Measurements from ENCODE around the gene LRRC74A.
"Not testable (repeated sequence)": the region's sequence is repeated elsewhere in the genome, so short reads cannot be mapped to it uniquely, and the experiment has no call there.

Gene LRRC74A

GRCh38 chr14:76891391-76891790 is 65.2 kb downstream of the LRRC74A start:
- no peak for DNase-seq (ENCODE audit: low spot score)

DNA sequence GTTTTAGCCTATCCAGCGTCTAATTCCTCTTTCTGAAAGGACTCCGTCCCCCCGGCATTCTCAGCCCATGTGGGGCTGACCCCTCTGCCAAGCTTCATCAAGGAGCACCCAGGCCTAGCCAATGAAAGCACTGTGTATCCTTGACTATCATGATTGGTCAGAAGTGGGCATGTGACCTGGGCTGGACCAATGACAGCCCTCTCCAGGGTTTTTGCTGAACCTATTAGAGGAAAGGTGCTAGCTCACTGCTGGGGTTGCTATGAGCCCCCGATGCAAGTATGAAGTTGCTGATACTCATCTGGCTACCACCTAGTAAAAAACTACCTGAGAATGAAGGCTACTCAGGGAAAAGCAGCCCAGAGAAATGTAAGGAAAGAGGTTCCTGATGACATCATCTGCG is 68.1 kb downstream of the LRRC74A start:
- no peak for DNase-seq (ENCODE audit: low spot score)

DNA sequence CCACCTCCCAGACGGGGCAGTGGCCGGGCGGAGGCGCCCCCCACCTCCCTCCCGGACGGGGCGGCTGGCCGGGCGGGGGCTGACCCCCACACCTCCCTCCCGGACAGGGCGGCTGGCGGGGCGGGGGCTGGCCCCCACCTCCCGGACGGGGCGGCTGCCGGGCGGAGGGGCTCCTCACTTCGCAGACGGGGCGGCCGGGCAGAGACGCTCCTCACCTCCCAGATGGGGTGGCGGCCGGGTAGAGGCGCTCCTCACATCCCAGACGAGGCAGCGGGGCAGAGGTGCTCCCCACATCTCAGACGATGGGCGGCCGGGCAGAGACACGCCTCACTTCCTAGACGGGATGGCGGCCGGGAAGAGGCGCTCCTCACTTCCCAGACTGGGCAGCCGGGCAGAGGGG is 71.8 kb downstream of the LRRC74A start:
- DNase-seq (ENCODE audit: low spot score) = not testable (repeated sequence)

DNA sequence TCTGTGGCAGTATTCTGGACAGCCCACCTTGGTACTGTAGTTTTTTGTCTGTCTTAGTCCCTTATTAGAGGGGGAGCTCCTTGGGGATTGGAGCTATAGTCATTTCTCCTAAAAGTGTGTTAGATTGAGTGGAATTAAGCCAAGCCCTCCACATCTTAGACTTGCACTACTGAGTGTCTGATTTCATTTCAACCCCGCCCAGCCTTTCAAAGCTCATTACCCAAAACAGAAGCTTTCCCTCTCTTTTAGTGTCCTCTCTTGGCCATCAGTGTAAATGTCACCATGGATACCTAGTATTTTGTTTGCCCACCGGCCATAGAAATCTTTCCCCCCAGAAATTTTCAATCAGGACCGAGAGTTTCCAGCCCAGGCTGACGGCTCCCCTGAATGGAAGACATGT is 74.5 kb downstream of the LRRC74A start:
- peak; percentile 33 for DNase-seq (ENCODE audit: low spot score)

GRCh38 chr14:76901171-76902055 is 75.2 kb downstream of the LRRC74A start:
- peak; percentile 42 for DNase-seq (ENCODE audit: low spot score)

- DNase-seq (ENCODE audit: low spot score) = no peak
Measured at GRCh38 chr14:76902591-76902990, 76.4 kb downstream of the LRRC74A start.

DNA sequence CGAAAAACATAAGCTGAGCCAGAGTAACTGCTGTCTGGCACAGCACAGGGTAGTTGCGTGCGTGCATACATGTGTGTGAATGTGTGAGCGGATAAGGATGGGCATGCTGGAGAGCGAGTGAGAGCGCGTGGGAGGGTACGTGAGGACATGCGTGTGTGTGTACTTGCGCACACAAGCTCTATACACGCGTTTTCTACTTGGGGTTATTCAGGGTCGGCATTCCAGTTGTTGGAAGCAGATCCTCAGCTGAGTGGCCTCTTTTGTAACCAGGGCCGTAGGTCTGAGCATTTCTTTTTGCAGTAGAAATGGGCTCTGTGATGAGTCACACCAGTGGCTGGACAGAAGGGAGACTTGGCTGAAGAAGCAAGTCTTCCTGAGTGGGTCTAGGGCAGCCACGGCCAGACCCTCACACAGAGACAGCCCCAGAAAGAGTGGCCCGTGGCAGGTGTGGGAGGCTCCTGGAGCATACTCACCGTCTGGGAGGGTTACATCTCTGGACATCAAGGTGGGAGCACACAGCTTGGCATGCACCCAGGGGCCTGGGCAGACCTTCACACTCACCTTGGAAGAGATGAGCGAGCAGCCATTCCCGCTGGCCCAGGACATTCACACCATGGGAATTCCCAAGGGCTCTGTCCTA is 78.0 kb downstream of the LRRC74A start:
- peak; percentile 88 for DNase-seq (ENCODE audit: low spot score)

DNA sequence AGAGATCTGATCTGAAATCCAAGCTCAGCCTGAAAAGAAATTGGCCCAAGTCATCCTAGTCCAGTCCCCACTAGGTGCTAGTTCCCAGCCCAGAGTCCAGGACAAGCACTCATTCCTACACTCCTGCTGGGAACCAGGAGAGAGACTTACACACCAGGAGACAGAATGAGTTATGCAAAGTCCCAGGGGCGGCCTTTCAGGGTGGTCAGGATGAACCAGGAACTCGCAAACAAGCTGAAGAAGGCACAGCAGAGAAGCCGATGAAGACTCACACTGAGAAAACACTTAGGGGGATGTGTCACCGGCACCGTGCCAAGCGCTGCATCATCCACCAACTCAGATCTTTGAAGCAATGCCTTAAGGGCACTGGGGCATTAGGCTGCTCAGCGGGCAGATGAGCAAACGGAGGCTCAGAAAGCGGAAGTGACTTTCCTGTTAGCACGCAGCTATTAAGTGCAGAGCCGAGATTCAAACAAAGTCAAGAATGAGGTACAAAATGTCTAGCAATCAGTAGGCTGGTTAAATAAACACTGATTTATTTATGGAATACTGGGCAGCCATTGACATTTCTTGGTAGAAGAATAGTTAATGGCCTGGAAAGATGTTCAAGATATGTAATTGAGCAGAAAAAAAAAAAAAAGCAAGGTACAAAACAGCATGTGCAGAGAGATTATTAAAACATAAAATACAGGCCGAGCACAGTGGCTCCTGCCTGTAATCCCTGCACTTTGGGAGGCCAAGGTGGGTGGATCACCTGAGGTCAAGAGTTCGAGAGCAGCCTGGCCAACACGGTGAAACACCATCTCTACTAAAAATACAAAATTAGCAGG is 78.7 kb downstream of the LRRC74A start:
- DNase-seq (ENCODE audit: low spot score) = peak; percentile 88

- no peak for DNase-seq (ENCODE audit: low spot score)
Measured at GRCh38 chr14:76908834-76909233, 82.6 kb downstream of the LRRC74A start.

GRCh38 chr14:76909266-76909665 is 83.1 kb downstream of the LRRC74A start:
- no peak for DNase-seq (ENCODE audit: low spot score)

- DNase-seq (ENCODE audit: low spot score) = no peak
Measured at GRCh38 chr14:76910371-76910890, 84.2 kb downstream of the LRRC74A start.

DNA sequence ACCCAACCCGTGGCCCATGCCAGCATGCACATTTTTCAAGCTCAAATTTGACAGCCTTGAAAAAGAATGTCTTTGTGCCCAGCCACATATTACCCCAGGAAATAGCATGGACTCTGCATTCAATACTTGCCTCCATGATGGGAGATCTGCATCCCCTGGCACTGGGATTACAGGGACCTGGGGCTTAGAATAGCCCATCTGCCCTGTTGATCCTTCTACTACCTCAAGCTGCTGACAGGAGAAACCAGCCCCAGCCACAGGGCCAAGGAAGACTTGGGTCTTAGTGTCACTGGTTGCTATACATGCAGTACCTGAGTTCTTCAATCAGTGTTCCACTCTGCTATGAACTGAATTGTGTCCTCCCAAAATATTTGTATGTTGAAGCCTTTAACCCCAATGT is 85.3 kb downstream of the LRRC74A start:
- no peak for DNase-seq (ENCODE audit: low spot score)

DNA sequence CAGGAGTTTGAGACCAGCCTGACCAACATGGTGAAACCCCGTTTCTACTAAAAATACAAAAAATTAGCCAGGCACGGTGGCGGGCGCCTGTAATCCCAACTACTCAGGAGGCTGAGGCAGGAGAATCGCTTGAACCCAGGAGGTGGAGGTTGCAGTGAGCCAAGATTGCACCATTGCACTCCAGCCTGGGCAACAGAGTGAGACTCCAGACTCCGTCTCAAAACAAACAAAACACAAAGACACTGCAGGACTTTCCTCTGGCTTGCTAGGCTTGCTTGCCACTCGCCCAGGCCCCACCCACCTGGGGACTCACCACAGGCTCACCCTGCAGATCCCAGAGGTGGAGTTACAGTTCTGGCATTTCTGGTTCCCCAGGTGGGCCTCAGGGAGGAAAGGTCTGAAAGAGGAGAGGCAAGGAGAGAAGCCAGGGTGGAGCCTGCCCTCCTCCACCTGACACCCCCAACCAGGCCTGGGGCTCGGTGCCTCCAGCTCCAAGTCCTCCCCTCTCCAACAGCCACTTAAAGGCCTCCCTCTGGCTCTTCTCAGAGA is 88.4 kb downstream of the LRRC74A start:
- DNase-seq (ENCODE audit: low spot score) = not testable (repeated sequence)

GRCh38 chr14:76916040-76916715 is 90.0 kb downstream of the LRRC74A start:
- no peak for DNase-seq (ENCODE audit: low spot score)

DNA sequence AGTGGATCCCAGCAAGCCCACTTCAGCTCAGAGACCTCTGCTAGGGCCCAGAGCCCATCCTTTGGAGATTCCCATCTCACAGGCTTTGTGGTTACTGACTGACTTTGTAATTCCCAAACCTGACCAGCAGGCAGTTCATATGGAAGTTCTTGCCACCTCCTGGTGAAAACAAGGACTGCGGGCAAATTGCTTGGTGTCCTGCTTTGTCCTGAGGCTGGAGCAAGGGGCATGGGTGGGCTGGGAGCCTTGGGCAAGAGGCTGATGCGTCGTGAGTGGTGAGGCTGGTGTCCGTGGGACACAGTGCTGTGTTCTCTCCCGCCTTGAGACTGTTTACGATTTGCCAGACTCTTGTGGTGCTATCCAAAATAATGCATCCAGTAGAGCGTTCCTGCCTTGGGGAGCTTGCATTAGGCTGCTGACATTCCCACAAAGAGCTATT is 91.0 kb downstream of the LRRC74A start:
- peak; percentile 60 for DNase-seq (ENCODE audit: low spot score)

DNA sequence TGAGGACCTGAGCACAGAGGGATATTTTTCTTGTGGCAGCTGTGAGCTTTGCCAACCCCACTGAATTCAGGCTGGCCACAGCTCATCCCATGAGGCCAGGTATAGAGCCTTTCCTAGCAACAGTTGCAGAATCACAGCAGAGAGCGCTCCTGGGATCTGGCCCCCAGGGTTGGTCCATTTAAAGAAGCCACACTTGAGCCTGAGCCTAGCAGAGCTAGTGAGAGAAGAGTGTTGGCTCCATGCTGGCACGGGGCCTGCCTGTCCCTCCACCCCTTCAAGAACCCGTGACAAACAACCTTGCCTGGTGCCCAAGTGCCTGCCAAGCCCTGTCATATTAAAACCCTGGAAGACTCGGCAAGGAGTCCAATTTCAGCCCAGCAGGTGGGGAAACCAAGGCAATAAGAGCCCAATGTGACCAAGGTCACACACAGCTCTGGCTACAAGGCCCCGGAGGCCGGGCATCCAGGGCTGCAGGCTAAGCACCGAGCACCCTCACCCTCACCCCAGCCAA is 91.6 kb downstream of the LRRC74A start:
- DNase-seq (ENCODE audit: low spot score) = no peak

DNA sequence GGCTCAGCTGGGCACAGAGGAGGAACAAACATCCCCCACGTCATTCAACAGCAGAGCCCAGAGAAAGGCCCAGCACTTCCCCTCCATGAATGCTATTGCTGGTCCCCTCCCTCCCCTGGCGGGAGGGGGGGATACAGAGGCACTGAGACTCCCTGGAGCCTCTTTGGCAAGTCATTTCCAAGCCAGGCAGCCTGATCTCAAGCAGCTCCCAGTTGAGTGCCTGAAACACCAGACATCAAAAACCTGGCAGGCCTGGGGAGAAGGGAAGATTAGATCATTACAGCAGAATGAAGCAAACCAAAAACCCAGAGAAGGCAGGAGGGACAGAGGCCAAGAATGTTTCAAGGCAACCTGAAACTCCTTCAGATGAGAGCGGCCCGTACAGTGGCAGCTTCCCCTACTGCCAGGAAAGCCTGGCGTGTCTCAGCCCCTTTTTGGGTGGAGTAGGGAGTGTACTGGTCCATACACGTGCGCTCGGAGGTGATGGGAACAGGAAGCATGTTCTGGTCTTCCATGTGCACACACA is 92.1 kb downstream of the LRRC74A start:
- DNase-seq (ENCODE audit: low spot score) = peak; percentile 76

DNA sequence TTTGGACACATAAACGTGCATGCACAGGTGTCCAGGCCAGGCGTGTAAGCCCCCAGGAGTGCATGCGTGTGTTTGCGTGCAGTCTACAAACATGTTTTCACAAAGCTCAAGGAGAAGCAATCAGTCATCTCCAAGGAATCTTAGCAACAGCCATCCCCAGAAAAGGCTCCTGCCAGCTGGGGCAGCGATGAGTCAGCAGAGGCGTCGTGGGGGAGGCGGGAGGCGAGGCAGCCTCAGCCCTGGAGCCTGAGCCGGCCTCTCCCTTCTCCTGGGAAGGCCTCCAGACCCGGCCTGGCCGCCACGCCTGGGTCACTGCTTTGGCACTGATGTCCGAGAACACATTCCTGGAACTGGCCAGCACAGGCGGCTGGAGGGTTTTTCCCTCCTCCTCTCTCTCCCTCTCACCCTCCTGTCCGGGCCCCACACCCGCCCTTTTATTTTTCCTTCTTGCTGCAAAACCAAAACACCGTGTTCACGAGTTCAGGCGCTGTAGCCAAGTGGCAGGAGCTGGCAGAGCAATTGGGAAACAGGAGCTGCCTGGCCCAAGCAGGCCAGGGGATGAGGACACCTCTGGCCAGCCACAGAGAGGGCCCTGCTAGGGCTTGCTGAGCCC is 92.7 kb downstream of the LRRC74A start:
- peak; percentile 96 for DNase-seq (ENCODE audit: low spot score)
